Neutrophil (primary cell): ENCODE data around the gene CCDC170.
A peak's percentile ranks its signal among the peaks of the same experiment; 100 is the strongest.
"Not testable (repeated sequence)": the region's sequence is repeated elsewhere in the genome, so short reads cannot be mapped to it uniquely, and the experiment has no call there.

Experiments used
- H3K27ac ChIP-seq: fragments of 200-600 bp; sonication (generic); 2 replicates; pipeline ENCODE4 v1.5.1; 2016; ENCODE audit warnings: mild to moderate bottlenecking, moderate library complexity
- H3K27me3 ChIP-seq: fragments of 200-600 bp; sonication (generic); 2 replicates; pipeline ENCODE4 v1.6.0; 2016; ENCODE audit warnings: mild to moderate bottlenecking
- H3K36me3 ChIP-seq: fragments of 200-600 bp; sonication (generic); 2 replicates; pipeline ENCODE4 v1.5.1; 2017
- H3K4me1 ChIP-seq, 2 experiments: fragments of 200-600 bp in 1 of 2; sonication (generic) in 1 of 2; 1 replicate in 1 of 2; 2 replicates in 1 of 2; pipeline versions ENCODE4 v1.5.1 to v1.6.1; 2013 to 2016; ENCODE audit warnings: low read depth in 1 of 2, low read length in 1 of 2, mild to moderate bottlenecking in 1 of 2, moderate library complexity in 1 of 2; ENCODE audit not compliant: control insufficient read depth in 1 of 2, insufficient read depth in 1 of 2
- H3K4me3 ChIP-seq, 2 experiments: fragments of 200-600 bp in 1 of 2; sonication (generic) in 1 of 2; 1 replicate in 1 of 2; 2 replicates in 1 of 2; pipeline ENCODE4 v1.5.1; 2013 to 2016; ENCODE audit warnings: low read depth in 1 of 2, low read length in 1 of 2, mild to moderate bottlenecking in 1 of 2, moderate library complexity in 1 of 2
- H3K9me3 ChIP-seq: fragments of 200-600 bp; sonication (generic); 2 replicates; pipeline ENCODE4 v1.5.1; 2016
- TF ChIP-seq, protein P1 (sequence below): fragments of 200-600 bp; sonication (generic); IDR thresholded peaks from 2 replicates; pipeline ENCODE4 v1.5.1; 2016; ENCODE audit warnings: antibody characterized with exemption

The CCDC170 gene

DNA sequence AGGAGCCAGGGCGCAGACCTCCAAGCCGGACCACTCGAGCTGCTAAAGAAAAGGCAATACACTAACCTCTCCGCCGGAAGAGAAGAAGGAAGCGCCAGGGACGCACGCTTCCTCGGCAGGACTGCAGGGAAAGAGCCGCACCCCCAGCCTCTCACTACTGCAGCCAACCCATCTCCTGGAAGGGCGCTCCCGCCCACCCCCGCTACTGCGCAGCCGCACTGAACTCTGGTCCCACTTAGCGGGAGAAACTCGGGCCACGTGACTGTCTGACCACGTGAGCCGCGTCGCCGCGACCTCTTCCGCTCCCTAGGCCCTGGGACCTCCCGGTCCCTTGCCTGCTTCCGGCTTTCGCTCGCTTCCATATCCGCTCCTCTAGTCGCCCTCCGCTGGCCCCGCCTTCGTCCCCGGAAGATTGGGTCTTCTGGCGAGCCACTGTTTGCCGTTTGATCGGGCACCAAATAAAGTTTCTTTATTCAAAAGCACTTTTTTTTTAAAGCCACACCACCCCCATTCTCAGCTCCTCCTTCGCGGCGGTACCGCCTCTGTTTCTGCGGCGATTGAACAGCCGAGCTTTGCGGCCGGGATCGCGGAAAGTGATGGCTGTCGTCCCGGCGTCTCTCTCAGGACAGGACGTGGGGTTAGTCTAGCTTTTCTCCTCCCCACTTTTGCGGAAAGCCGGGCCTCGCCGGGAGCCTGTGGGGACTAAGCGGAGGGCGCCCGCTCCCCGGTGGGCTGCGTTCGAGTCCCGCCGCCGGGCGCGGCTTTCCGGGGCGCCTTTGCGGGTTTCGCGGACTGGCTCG, 41.7 kb upstream of the CCDC170 start, which contains the start of gene RMND1:
TSS of gene RMND1 (minus strand) at position 177 of the 800 bp plus-strand sequence. CDS start 6,315 bp downstream, outside the sequence.
- Histone ChIP-seq H3K9me3 (no peaks in the 10 kb centered on the region), H3K27ac (peak within 1 kb of the TSS; percentile 95), H3K36me3 (no peaks in the 10 kb centered on the region), H3K4me3 (peak within 1 kb of the TSS; percentile 91 to 96), H3K4me1 (peaks cover 25 to 31% of the 10 kb centered on the region in 2 experiments), H3K27me3 (no peaks in the 10 kb centered on the region)
- TF ChIP-seq, protein P1, sequence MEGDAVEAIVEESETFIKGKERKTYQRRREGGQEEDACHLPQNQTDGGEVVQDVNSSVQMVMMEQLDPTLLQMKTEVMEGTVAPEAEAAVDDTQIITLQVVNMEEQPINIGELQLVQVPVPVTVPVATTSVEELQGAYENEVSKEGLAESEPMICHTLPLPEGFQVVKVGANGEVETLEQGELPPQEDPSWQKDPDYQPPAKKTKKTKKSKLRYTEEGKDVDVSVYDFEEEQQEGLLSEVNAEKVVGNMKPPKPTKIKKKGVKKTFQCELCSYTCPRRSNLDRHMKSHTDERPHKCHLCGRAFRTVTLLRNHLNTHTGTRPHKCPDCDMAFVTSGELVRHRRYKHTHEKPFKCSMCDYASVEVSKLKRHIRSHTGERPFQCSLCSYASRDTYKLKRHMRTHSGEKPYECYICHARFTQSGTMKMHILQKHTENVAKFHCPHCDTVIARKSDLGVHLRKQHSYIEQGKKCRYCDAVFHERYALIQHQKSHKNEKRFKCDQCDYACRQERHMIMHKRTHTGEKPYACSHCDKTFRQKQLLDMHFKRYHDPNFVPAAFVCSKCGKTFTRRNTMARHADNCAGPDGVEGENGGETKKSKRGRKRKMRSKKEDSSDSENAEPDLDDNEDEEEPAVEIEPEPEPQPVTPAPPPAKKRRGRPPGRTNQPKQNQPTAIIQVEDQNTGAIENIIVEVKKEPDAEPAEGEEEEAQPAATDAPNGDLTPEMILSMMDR = peak; percentile 33

GRCh38 chr6:151452750-151453427, 40.9 kb upstream of the CCDC170 start:
- Histone ChIP-seq H3K9me3 (no peaks in the 10 kb centered on the region), H3K36me3 (no peaks in the 10 kb centered on the region), H3K27ac (peak overlapping the region; percentile 95), H3K4me1 (peaks cover 25 to 31% of the 10 kb centered on the region in 2 experiments), H3K27me3 (no peaks in the 10 kb centered on the region), H3K4me3 (peak overlapping the region; percentile 91 to 96)
- TF ChIP-seq, protein P1 = no peak

DNA sequence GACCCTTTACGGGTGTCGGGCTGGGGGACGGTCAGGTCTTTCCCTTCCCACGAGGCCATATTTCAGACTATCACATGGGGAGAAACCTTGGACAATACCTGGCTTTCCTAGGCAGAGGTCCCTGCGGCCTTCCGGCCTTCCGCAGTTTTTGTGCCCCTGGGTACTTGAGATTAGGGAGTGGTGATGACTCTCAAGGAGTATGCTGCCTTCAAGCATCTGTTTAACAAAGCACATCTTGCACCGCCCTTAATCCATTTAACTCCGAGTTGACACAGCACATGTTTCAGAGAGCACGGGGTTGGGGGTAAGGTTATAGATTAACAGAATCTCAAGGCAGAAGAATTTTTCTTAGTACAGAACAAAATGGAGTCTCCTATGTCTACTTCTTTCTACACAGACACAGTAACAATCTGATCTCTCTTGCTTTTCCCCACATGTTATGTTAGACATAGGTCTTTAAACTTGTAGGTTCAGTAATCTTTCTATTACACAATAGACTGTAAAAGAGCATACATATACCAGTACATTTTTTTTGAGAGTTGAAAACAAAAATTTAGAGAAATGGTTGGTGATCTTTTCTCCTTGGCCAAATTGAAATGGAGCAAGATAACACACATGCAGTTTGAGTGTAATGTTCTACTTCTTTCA, 37.9 kb upstream of the CCDC170 start:
- H3K4me3 ChIP-seq, H3K9me3 ChIP-seq, H3K27me3 ChIP-seq, H3K27ac ChIP-seq: not testable (repeated sequence)
- peaks cover 25 to 31% of the 10 kb centered on the region in 2 experiments for H3K4me1 ChIP-seq
- H3K36me3 ChIP-seq = peaks cover 27% of the 10 kb centered on the region

GRCh38 chr6:151461673-151462072, 32.1 kb upstream of the CCDC170 start:
- no peaks in the 10 kb centered on the region for H3K27me3 ChIP-seq
- H3K9me3 ChIP-seq = no peaks in the 10 kb centered on the region
- H3K4me1 ChIP-seq = no peaks in the 10 kb centered on the region
- TF ChIP-seq, protein P1 = no peak
- no peak overlapping the region for H3K4me3 ChIP-seq
- peaks cover 59% of the 10 kb centered on the region for H3K36me3 ChIP-seq
- no peak overlapping the region for H3K27ac ChIP-seq

DNA sequence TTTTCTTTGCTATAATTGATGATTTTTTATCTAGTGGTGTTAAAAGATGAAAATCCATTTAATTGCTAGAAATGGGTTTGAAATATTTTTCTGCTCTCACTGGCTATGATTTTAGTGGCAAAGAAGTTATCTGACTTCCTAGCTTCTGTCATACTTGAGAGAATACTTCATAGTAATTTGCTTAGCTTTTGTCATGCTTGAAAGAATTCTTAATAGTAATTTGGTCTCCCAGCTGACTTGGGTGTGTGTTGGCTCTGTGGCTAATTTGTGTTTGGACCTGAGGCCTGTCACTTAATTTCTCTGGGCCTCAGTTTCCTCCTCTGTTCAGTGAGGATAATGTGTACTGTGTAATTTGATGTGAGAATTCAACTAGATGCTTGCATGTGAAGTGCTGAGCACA, 29.1 kb upstream of the CCDC170 start:
- Histone ChIP-seq H3K4me3 (no peak overlapping the region), H3K27me3 (no peaks in the 10 kb centered on the region), H3K9me3 (no peaks in the 10 kb centered on the region), H3K27ac (no peak overlapping the region), H3K4me1 (no peaks in the 10 kb centered on the region), H3K36me3 (peaks cover 61% of the 10 kb centered on the region)
- TF ChIP-seq, protein P1 = no peak
